Pancreas (tissue), 10 donors: ENCODE data around the gene MSI2. TPM values are rescaled to one million over a fixed set of nuclear protein-coding genes. Genes with fewer than 3 reads are reported as not detected.

Source experiments
- ATAC-seq, 4 donors: fragments of 200-7000 bp; cut with Tn5 transposase; one replicate each; pipeline versions ENCODE4 v1.8.0 to v1.9.1; 2020; ENCODE audit warnings: mild to moderate bottlenecking in 4 of 4, moderate library complexity in 4 of 4
- DNase-seq, 6 donors: peaks; one replicate each; pipeline ENCODE4 v3.0.0-alpha.2; 2020
- FAIRE-seq: peaks from 2 replicates; lab custom pipeline; 2012; peaks lifted over from hg19 to GRCh38; lab: Jason Lieb, UNC
- H3K27ac ChIP-seq, 4 donors: fragments of 200-600 bp; sonication (generic); 1 replicate in 3 of 4; 2 replicates in 1 of 4; pipeline versions ENCODE4 v1.5.0 to v1.8.0; 2020
- H3K27me3 ChIP-seq, 4 donors: fragments of 200-600 bp; one replicate each; pipeline ENCODE4 v1.8.0; 2021
- H3K36me3 ChIP-seq, 3 donors: fragments of 200-600 bp; sonication (generic) in 1 of 3; one replicate each; pipeline versions ENCODE4 v1.5.0 to v1.8.0; 2020 to 2021
- H3K4me1 ChIP-seq, 3 donors: fragments of 200-600 bp; one replicate each; pipeline ENCODE4 v1.8.0; 2021
- H3K4me3 ChIP-seq, 4 donors: fragments of 200-600 bp; sonication (generic) in 2 of 4; one replicate each; pipeline versions ENCODE4 v1.5.0 to v1.8.0; 2020 to 2021
- H3K9me3 ChIP-seq, 4 donors: fragments of 200-600 bp; one replicate each; pipeline ENCODE4 v1.8.0; 2021
- CTCF ChIP-seq, 4 donors: fragments of 200-600 bp; sonication (generic) in 3 of 4; IDR thresholded peaks; one replicate each; pipeline versions ENCODE4 v1.5.0 to v1.8.0; 2021; ENCODE audit warnings: antibody characterized with exemption in 4 of 4
- WGBS, 2 donors: extraction: QIAGEN DNeasy Blood & Tissue Kit; methylation state at CpG; one replicate each; pipeline ENCODE4 v1.1.7; 2013; 5-methylcytosine and 5-hydroxymethylcytosine counted together
- intact Hi-C, 3 donors: fragments of 100-400 bp; cut with DNase I; formaldehyde crosslinking; loops; one replicate each; pipeline versions ENCODE4 v1.11.1 to v1.14.2; 2022
- polyA plus RNA-seq, 2 donors: library from polyadenylated mRNA; stranded (reverse); fragments of 200-250 nt; gene quantifications; one replicate each; pipeline ENCODE4 v1.2.3, GENCODE V29; 2013
- total RNA-seq, 6 donors: library from RNA; stranded (reverse); fragmentation: NEBNext Ultra II Directional in 4 of 6; extraction: Animal tissue kit (Norgen Biotek cat#: 25700) in 4 of 6; gene quantifications; one replicate each; pipeline versions ENCODE4 v1.2.1 to v1.2.4, GENCODE V29; 2021 to 2023
- donor health status: healthy with polysubstance abuse.
- donor health status: DM: no; HTN: no; CAD: no; lungs with moderate emphysema.
- donor health status: DM: no; HTN: no; CAD: no.
- donor health status: control.
- donor health status: control.
- donor health status: Bipolar disorder and iron deficiency.
- donor health status: DM: yes; HTN: yes; CAD: no.
- donor health status: DM: no; HTN: no; CAD: no.
- donor health status: DM: no; HTN: no; CAD: no.
- donor health status: DM: yes; HTN: yes; CAD: no.

Gene MSI2
- total and polyA plus RNA-seq, 8 donors: 10.4 to 48.9 (median 30.1) TPM

GRCh38 chr17:57560319-57560705 lies 304.0 kb downstream of the MSI2 start:
- Histone ChIP-seq H3K4me1 (no peaks in the 10 kb centered on the region), H3K4me3 (no peak overlapping the region), H3K36me3 (no peaks in the 10 kb centered on the region), H3K9me3 (no peaks in the 10 kb centered on the region), H3K27ac (no peak overlapping the region), H3K27me3 (no peaks in the 10 kb centered on the region)
- no peak for TF ChIP-seq CTCF (IDR thresholded peaks at IDR 0.05)
- FAIRE-seq (no peak), ATAC-seq (no peak), DNase-seq (no peak)
- WGBS, 2 donors: 84 to 85% methylated on average over 4 of the region's 4 CpGs
- intact Hi-C loops: no loop called here

GRCh38 chr17:57561072-57561861 lies 304.9 kb downstream of the MSI2 start:
- ATAC-seq: no peak
- H3K27ac ChIP-seq: no peak overlapping the region
- H3K4me1 ChIP-seq: no peaks in the 10 kb centered on the region
- no peak for TF ChIP-seq CTCF (IDR thresholded peaks at IDR 0.05)
- no peaks in the 10 kb centered on the region for H3K36me3 ChIP-seq
- no peak for DNase-seq
- no peaks in the 10 kb centered on the region for H3K27me3 ChIP-seq
- no peak overlapping the region for H3K4me3 ChIP-seq
- 88 to 92% methylated on average over 12 of the region's 12 CpGs for WGBS, 2 donors
- no peak for FAIRE-seq
- intact Hi-C loops: no loop called here
- H3K9me3 ChIP-seq: no peaks in the 10 kb centered on the region

GRCh38 chr17:57562184-57562698 lies 305.9 kb downstream of the MSI2 start:
- no peak for TF ChIP-seq CTCF (IDR thresholded peaks at IDR 0.05)
- no peaks in the 10 kb centered on the region for H3K9me3 ChIP-seq
- intact Hi-C loops: no loop called here
- no peaks in the 10 kb centered on the region for H3K36me3 ChIP-seq
- H3K27ac ChIP-seq: no peak overlapping the region
- ATAC-seq (no peak), DNase-seq (no peak), FAIRE-seq (no peak)
- H3K4me3 ChIP-seq: no peak overlapping the region
- H3K27me3 ChIP-seq: no peaks in the 10 kb centered on the region
- H3K4me1 ChIP-seq: no peaks in the 10 kb centered on the region
- 91 to 94% methylated on average over 7 of the region's 7 CpGs for WGBS, 2 donors

- Histone ChIP-seq H3K27ac (no peak overlapping the region), H3K36me3 (no peaks in the 10 kb centered on the region), H3K9me3 (no peaks in the 10 kb centered on the region), H3K4me1 (no peaks in the 10 kb centered on the region), H3K4me3 (no peak overlapping the region), H3K27me3 (no peaks in the 10 kb centered on the region)
- intact Hi-C loops: no loop called here
- WGBS, 2 donors: 84 to 91% methylated on average over 8 of the region's 8 CpGs
- TF ChIP-seq CTCF (IDR thresholded peaks at IDR 0.05): no peak
- ATAC-seq (no peak), FAIRE-seq (no peak), DNase-seq (no peak)
Observed at GRCh38 chr17:57563958-57564357, 307.6 kb downstream of the MSI2 start.

- Histone ChIP-seq H3K27ac (no peak overlapping the region), H3K9me3 (no peaks in the 10 kb centered on the region), H3K4me1 (no peaks in the 10 kb centered on the region), H3K27me3 (no peaks in the 10 kb centered on the region), H3K36me3 (no peaks in the 10 kb centered on the region), H3K4me3 (no peak overlapping the region)
- FAIRE-seq: no peak
- 92 to 93% methylated on average over 6 of the region's 6 CpGs for WGBS, 2 donors
- DNase-seq: no peak
- no peak for TF ChIP-seq CTCF (IDR thresholded peaks at IDR 0.05)
- intact Hi-C loops: no loop called here
- ATAC-seq: no peak
Observed at GRCh38 chr17:57565176-57565575, 308.9 kb downstream of the MSI2 start.
